Osteocyte (in vitro differentiated cells): ENCODE data around the gene CPNE8. TPM values are rescaled to one million over a fixed set of nuclear protein-coding genes. Genes with fewer than 3 reads are reported as not detected.

Source experiments
- DNase-seq: peaks from one replicate; pipeline ENCODE4 v3.0.0; 2021; ENCODE audit warnings: mixed read lengths; ENCODE audit not compliant: unreplicated experiment; ENCODE audit errors: extremely low spot score
- H3K27ac Mint-ChIP-seq: one replicate; pipeline ENCODE4 v1.8.0; 2021; ENCODE audit warnings: mild to moderate bottlenecking, mixed read lengths; ENCODE audit not compliant: unreplicated experiment
- H3K27me3 Mint-ChIP-seq: one replicate; pipeline ENCODE4 v1.8.0; 2021; ENCODE audit warnings: mixed read lengths; ENCODE audit not compliant: unreplicated experiment
- H3K36me3 Mint-ChIP-seq: one replicate; pipeline ENCODE4 v1.8.0; 2021; ENCODE audit warnings: mixed read lengths; ENCODE audit not compliant: unreplicated experiment
- H3K4me1 Mint-ChIP-seq: one replicate; pipeline ENCODE4 v1.8.0; 2021; ENCODE audit warnings: mixed read lengths; ENCODE audit not compliant: unreplicated experiment
- H3K4me3 Mint-ChIP-seq: one replicate; pipeline ENCODE4 v1.8.0; 2021; ENCODE audit warnings: mild to moderate bottlenecking, moderate library complexity, mixed read lengths; ENCODE audit not compliant: unreplicated experiment
- H3K9me3 Mint-ChIP-seq: one replicate; pipeline ENCODE4 v1.8.0; 2021; ENCODE audit warnings: mixed read lengths; ENCODE audit not compliant: unreplicated experiment
- total RNA-seq: library from RNA; stranded (reverse); gene quantifications from 2 replicates; pipeline ENCODE4 v1.2.1, GENCODE V29; 2021
- TF ChIP-seq, protein P1 (sequence below): fragments of 200-600 bp; sonication (generic); IDR thresholded peaks from 2 replicates; pipeline ENCODE4 v1.5.0; 2021; ENCODE audit warnings: antibody characterized with exemption, mild to moderate bottlenecking, moderate library complexity

CPNE8 gene
- total RNA-seq, 1 donor from 2014 or later: 8.7 TPM

DNA sequence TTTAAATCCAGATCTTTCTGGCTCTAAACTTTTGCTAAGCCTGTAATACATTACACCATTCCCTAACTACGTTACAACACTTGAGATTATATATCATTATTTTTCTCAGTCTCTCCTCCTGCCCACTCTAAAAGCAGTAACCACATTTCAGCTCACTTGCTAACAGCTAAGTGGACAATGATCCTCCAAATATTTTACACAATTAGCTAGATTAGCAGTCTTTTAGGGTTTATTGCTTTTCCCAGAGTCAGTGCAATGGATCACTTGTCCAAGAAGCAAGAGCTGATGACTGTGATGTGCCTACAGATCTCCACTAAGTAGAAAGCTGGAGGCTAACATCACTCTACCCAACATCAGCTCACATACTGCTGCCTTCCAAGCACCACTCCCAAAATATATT lies 17.6 kb downstream of the CPNE8 start:
- no peak overlapping the region for H3K4me3 Mint-ChIP-seq
- H3K4me1 Mint-ChIP-seq: no peaks in the 10 kb centered on the region
- TF ChIP-seq, protein P1, sequence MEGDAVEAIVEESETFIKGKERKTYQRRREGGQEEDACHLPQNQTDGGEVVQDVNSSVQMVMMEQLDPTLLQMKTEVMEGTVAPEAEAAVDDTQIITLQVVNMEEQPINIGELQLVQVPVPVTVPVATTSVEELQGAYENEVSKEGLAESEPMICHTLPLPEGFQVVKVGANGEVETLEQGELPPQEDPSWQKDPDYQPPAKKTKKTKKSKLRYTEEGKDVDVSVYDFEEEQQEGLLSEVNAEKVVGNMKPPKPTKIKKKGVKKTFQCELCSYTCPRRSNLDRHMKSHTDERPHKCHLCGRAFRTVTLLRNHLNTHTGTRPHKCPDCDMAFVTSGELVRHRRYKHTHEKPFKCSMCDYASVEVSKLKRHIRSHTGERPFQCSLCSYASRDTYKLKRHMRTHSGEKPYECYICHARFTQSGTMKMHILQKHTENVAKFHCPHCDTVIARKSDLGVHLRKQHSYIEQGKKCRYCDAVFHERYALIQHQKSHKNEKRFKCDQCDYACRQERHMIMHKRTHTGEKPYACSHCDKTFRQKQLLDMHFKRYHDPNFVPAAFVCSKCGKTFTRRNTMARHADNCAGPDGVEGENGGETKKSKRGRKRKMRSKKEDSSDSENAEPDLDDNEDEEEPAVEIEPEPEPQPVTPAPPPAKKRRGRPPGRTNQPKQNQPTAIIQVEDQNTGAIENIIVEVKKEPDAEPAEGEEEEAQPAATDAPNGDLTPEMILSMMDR: no peak
- DNase-seq: no peak
- H3K27me3 Mint-ChIP-seq: no peaks in the 10 kb centered on the region
- no peak overlapping the region for H3K27ac Mint-ChIP-seq
- H3K9me3 Mint-ChIP-seq: no peaks in the 10 kb centered on the region
- no peaks in the 10 kb centered on the region for H3K36me3 Mint-ChIP-seq

DNA sequence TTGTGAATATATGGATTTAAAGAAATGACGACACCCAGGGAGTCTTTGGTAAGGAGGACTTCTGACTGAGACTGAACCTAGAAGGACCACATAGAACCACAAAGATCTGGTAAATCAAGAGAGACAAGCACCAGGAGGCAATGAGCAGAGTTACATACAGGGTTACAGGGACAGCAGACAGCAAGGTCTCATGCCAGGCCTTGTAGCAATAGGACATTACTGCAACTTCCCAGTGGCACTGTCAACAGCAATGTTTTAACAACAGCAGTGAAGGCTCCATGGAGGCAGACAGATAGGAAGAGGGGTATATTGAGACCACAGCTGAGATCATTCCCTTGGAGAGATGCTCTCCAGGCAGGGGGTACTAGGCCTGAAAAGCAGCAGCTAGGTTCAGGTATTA lies 18.5 kb downstream of the CPNE8 start:
- Mint-ChIP-seq H3K4me1 (no peaks in the 10 kb centered on the region), H3K9me3 (no peaks in the 10 kb centered on the region), H3K27me3 (no peaks in the 10 kb centered on the region), H3K27ac (no peak overlapping the region), H3K4me3 (no peak overlapping the region), H3K36me3 (no peaks in the 10 kb centered on the region)
- TF ChIP-seq, protein P1: no peak
- DNase-seq: no peak

DNA sequence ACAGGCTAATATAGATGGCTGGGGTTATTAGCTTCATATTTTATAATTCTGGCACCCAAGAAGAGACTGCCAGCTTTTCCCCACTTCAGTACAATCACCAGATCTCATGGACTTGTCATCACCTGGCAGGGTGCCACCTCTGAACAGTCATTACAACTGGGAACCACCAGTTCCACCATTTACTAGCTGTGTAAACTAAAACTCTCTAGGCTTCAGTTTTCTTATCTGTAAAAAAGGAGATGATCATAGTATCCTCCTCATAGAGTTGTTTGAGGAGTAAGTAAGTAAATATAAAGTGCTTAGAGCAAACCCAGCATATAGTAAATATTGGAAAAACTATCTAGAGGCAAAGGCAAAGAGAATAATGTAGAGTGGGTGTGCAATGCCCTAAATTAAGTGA lies 19.3 kb downstream of the CPNE8 start:
- Mint-ChIP-seq H3K4me1 (no peaks in the 10 kb centered on the region), H3K4me3 (no peak overlapping the region), H3K27me3 (no peaks in the 10 kb centered on the region), H3K36me3 (no peaks in the 10 kb centered on the region), H3K9me3 (no peaks in the 10 kb centered on the region), H3K27ac (no peak overlapping the region)
- TF ChIP-seq, protein P1: no peak
- DNase-seq: no peak

DNA sequence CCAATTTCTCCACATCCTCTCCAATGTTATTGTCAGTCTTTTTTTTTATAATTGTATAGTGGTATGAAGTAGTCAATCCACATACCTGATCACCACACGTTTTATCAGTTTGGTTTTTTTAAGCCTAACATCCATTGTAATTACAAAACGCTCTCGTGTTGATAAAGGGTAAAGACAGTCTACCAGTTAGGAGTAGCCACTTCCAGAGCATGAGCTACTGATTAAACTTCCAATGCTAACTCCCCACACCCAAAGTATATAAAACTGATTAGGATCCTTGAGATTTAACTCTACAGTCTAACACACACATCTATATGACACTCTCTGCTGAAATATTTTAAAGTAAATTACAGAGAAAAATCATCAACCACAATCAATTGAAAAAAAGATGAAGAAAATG lies 20.7 kb downstream of the CPNE8 start:
- H3K9me3 Mint-ChIP-seq: no peaks in the 10 kb centered on the region
- H3K27ac Mint-ChIP-seq: no peak overlapping the region
- H3K4me3 Mint-ChIP-seq: no peak overlapping the region
- TF ChIP-seq, protein P1: no peak
- no peaks in the 10 kb centered on the region for H3K27me3 Mint-ChIP-seq
- DNase-seq: no peak
- H3K4me1 Mint-ChIP-seq: peaks cover 1% of the 10 kb centered on the region
- no peaks in the 10 kb centered on the region for H3K36me3 Mint-ChIP-seq

DNA sequence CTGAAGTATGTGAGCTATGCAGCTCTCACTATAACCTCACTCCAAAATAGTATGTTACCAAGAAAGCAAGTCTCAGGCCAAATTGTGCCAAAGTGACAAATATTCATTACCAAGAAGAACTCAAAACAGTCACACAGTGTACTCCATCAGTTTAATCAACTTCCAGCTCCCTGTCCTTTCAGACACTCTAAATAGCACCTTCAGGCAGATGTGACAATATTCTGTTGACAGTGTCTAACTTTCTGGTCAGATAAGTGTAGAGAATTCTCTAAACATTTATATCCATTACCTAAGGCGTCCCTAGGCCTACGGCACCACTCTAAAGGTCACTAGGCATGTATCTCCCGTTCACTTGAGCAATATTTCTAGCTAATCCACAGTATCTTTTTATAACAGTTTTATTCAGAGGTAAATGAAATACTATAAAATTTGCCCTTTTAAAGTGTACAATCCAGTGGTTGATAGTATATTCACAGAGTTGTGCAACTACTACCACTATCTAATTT lies 21.7 kb downstream of the CPNE8 start:
- H3K36me3 Mint-ChIP-seq: no peaks in the 10 kb centered on the region
- H3K27me3 Mint-ChIP-seq: no peaks in the 10 kb centered on the region
- no peak for DNase-seq
- TF ChIP-seq, protein P1: no peak
- no peak overlapping the region for H3K4me3 Mint-ChIP-seq
- no peak overlapping the region for H3K27ac Mint-ChIP-seq
- H3K4me1 Mint-ChIP-seq: peaks cover 1% of the 10 kb centered on the region
- no peaks in the 10 kb centered on the region for H3K9me3 Mint-ChIP-seq
